Measurements from ENCODE around the gene TRAPPC2.

The TRAPPC2 gene

DNA sequence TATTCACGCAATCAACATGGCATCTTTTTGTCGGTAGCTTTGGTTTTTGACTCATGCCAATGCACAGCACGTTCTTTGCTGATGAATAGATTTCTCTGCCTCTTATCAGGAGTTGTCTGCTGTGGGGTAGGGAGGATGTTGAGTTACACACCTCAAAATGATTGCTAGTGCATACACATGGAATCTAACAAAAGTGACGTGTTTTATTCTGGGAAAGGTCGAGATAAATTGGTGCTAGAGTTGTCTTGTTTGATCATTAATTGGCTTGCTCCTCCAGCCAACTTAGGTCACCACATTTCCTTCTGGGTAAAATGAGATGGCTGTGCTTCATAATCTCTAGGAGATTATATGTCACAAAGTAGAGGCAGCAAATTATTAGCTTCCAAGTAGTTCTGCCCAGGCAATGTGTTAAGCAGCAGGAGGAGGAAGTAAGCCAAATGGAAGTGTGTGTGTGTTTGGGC lies 41.6 kb downstream of the TRAPPC2 start:
- peaks cover 4 to 21% of the 10 kb centered on the region in 2 donors for H3K27me3 ChIP-seq (ENCODE audit: control insufficient read depth in 2 of 2, insufficient read depth in 2 of 2, low read length in 2 of 2)
- H3K36me3 ChIP-seq (ENCODE audit: control insufficient read depth in 2 of 2, insufficient read depth in 2 of 2, low read length in 2 of 2) = no peaks in the 10 kb centered on the region
- H3K9ac ChIP-seq (ENCODE audit: low read depth in 1 of 2, low read length in 2 of 2) = no peak overlapping the region
- H3K4me3 ChIP-seq (ENCODE audit: low read length in 2 of 2) = no peak overlapping the region
- no peaks in the 10 kb centered on the region for H3K9me3 ChIP-seq (ENCODE audit: control insufficient read depth in 2 of 2, low read length in 2 of 2)
- H3K4me1 ChIP-seq (ENCODE audit: control insufficient read depth in 2 of 2, insufficient read depth in 2 of 2, low read length in 2 of 2) = peaks cover 10 to 21% of the 10 kb centered on the region in 2 donors
- H3K27ac ChIP-seq (ENCODE audit: low read depth in 2 of 2, low read length in 2 of 2) = no peak overlapping the region

DNA sequence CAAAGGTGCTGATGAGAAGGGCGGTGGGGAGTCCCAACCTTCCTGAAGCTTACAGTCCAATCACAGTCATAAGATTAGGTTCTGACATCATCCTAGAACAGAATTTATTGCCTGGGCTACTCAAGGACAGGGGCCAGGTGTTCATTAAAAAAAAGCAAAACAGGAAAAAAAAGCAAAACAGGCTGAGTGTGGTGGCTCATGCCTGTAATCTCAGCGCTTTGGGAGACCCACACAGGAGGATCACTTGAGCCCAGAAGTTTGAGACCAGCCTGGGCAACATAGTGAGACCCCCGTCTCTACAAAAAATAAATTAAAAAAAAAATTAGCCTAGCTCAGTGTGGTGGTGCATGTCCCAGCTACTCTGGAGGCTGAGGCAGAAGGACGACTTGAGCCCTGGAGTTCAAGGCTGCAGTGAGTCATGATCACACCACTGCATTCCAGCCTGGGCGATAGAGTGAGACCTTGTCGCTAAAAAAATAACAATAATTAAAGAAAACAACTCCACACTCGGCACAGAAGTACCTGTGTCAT lies 42.5 kb downstream of the TRAPPC2 start:
- Histone ChIP-seq H3K9me3 (ENCODE audit: control insufficient read depth in 2 of 2, low read length in 2 of 2) (no peaks in the 10 kb centered on the region), H3K4me3 (ENCODE audit: low read length in 2 of 2) (no peak overlapping the region), H3K27ac (ENCODE audit: low read depth in 2 of 2, low read length in 2 of 2) (no peak overlapping the region), H3K27me3 (ENCODE audit: control insufficient read depth in 2 of 2, insufficient read depth in 2 of 2, low read length in 2 of 2) (peaks cover 4 to 21% of the 10 kb centered on the region in 2 donors), H3K36me3 (ENCODE audit: control insufficient read depth in 2 of 2, insufficient read depth in 2 of 2, low read length in 2 of 2) (no peaks in the 10 kb centered on the region), H3K4me1 (ENCODE audit: control insufficient read depth in 2 of 2, insufficient read depth in 2 of 2, low read length in 2 of 2) (peaks cover 10 to 19% of the 10 kb centered on the region in 2 donors), H3K9ac (ENCODE audit: low read depth in 1 of 2, low read length in 2 of 2) (no peak overlapping the region)

DNA sequence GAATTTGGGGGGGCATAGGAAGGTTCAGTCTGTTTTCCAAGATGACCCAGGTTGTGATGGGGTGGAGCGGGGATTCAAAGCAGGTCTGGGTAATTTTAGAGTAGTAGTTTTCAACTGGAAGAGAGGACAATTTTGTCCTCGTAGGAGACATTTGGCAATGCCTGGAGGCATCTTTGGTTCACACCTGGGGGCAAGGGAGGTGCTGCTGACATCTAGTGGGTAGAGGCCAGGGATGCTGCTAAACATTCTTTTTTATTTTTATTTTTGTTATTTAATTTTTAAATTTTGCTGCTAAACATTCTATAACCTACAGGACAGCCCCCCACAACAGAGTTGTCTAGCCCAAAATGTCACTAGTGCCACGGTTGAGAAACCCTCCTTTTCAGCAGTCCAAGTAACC lies 43.6 kb downstream of the TRAPPC2 start:
- Histone ChIP-seq H3K4me1 (ENCODE audit: control insufficient read depth in 2 of 2, insufficient read depth in 2 of 2, low read length in 2 of 2) (peaks cover 9 to 19% of the 10 kb centered on the region in 2 donors), H3K27ac (ENCODE audit: low read depth in 2 of 2, low read length in 2 of 2) (no peak overlapping the region), H3K9ac (ENCODE audit: low read depth in 1 of 2, low read length in 2 of 2) (no peak overlapping the region), H3K36me3 (ENCODE audit: control insufficient read depth in 2 of 2, insufficient read depth in 2 of 2, low read length in 2 of 2) (no peaks in the 10 kb centered on the region), H3K9me3 (ENCODE audit: control insufficient read depth in 2 of 2, low read length in 2 of 2) (no peaks in the 10 kb centered on the region), H3K27me3 (ENCODE audit: control insufficient read depth in 2 of 2, insufficient read depth in 2 of 2, low read length in 2 of 2) (peaks cover 4 to 21% of the 10 kb centered on the region in 2 donors), H3K4me3 (ENCODE audit: low read length in 2 of 2) (peak overlapping the region in 1 of 2 donors; percentile 77)

DNA sequence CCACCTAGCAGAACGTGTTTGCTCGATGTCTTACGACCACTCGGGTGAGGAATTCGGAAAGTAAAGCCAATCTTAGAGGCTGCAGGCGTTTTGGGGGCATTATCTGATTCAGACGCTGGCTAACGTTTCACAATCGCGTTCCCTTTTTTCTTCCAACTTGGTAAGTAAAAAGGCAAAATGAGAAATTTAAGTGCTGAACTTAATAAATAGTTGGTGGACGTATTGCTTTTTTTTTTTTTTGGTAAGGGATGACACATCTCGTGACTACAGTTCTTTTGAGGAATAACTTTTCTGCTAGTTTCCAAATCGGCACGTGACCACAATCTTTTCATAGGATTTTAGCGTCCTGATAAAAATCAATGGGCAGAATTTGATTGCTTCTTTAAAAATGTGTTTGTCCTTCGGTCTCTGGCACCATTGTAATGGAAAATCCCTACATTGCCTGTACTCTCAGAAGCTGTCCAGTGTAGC lies 44.6 kb downstream of the TRAPPC2 start:
- H3K4me3 ChIP-seq (ENCODE audit: low read length in 2 of 2) = peak overlapping the region; percentile 66 to 77
- H3K9me3 ChIP-seq (ENCODE audit: control insufficient read depth in 2 of 2, low read length in 2 of 2) = no peaks in the 10 kb centered on the region
- peak overlapping the region; percentile 84 to 88 for H3K9ac ChIP-seq (ENCODE audit: low read depth in 1 of 2, low read length in 2 of 2)
- H3K36me3 ChIP-seq (ENCODE audit: control insufficient read depth in 2 of 2, insufficient read depth in 2 of 2, low read length in 2 of 2) = no peaks in the 10 kb centered on the region
- peaks cover 4 to 13% of the 10 kb centered on the region in 2 donors for H3K27me3 ChIP-seq (ENCODE audit: control insufficient read depth in 2 of 2, insufficient read depth in 2 of 2, low read length in 2 of 2)
- H3K27ac ChIP-seq (ENCODE audit: low read depth in 2 of 2, low read length in 2 of 2) = peak overlapping the region; percentile 87 to 93
- H3K4me1 ChIP-seq (ENCODE audit: control insufficient read depth in 2 of 2, insufficient read depth in 2 of 2, low read length in 2 of 2) = peaks cover 6 to 19% of the 10 kb centered on the region in 2 donors

DNA sequence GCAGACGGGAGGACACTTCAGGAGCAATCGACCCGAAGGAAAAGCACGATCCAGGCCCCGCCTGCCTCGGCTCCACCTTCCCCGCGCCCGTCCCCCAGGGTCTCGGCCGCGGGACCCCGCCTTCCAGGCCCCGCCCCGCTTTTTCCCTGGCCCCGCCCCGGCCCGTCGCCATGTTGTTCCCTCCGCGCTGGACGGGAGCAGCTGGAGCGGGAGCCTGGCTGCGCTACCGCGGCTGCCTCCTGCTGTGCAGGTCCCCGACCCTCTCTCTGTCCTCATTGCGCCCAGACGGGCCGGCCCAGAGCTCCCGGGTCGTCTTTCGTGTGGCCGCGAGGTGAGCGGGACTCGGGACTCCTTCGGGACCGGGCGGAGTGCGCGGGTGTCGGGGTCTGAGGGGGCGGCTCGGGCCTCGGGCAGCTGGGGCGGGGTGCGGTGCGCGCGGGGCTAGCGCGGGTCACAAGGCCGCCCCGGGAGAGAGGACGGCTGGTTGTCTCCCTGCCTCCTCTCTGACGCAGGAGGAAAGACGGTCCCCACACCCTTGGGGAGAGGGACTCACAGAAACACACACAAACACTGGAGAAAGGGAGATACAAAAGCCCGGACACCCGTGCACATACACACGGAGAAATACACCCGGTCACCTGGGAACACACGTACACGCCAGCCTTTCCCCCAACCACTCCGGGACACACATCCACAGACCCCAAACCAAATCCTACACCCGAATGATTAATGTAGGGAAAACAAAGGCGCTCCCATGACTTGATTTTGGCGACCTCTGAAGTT lies 45.3 kb downstream of the TRAPPC2 start, which contains the start of gene RAB9A:
RAB9A (plus strand) TSS at position 171 of the 783 bp plus-strand sequence. CDS start 19,619 bp downstream, outside the sequence.
- Histone ChIP-seq H3K9ac (ENCODE audit: low read depth in 1 of 2, low read length in 2 of 2) (peak within 1 kb of the TSS; percentile 84 to 88), H3K4me3 (ENCODE audit: low read length in 2 of 2) (peak within 1 kb of the TSS; percentile 66 to 77), H3K36me3 (ENCODE audit: control insufficient read depth in 2 of 2, insufficient read depth in 2 of 2, low read length in 2 of 2) (no peaks in the 10 kb centered on the region), H3K27ac (ENCODE audit: low read depth in 2 of 2, low read length in 2 of 2) (peak within 1 kb of the TSS; percentile 87 to 93), H3K27me3 (ENCODE audit: control insufficient read depth in 2 of 2, insufficient read depth in 2 of 2, low read length in 2 of 2) (peaks cover 4 to 8% of the 10 kb centered on the region in 2 donors), H3K9me3 (ENCODE audit: control insufficient read depth in 2 of 2, low read length in 2 of 2) (no peaks in the 10 kb centered on the region), H3K4me1 (ENCODE audit: control insufficient read depth in 2 of 2, insufficient read depth in 2 of 2, low read length in 2 of 2) (peaks cover 0 to 15% of the 10 kb centered on the region in 2 donors)

DNA sequence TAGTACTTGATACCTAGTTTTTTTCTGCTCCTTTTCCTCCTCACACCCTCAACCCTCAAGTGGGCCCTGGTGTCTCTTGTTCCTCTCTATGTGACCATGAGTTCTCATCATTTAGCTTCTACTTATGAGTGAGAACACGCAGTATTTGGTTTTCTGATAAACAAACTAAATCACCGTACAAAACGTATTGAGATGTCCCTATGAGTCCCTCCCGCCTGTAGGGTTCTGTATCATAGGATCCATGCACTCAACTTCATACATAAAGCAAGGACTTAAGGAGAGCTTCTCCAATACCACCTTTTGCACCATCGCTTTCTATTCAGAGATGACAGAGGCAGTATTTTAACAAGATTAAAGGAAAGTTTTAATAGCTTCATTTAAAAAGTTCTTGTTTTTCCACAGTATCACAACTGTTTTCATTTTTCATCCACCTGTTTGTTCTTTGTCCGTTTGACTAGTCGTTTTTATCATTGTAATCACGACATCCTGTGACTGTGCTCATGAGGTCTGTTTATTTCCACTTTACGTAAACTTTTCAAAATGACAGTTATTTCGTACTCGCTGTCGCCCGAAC lies 45.9 kb downstream of the TRAPPC2 start:
- peak overlapping the region; percentile 87 to 93 for H3K27ac ChIP-seq (ENCODE audit: low read depth in 2 of 2, low read length in 2 of 2)
- peaks cover 0 to 14% of the 10 kb centered on the region in 2 donors for H3K4me1 ChIP-seq (ENCODE audit: control insufficient read depth in 2 of 2, insufficient read depth in 2 of 2, low read length in 2 of 2)
- peak overlapping the region; percentile 66 to 77 for H3K4me3 ChIP-seq (ENCODE audit: low read length in 2 of 2)
- no peaks in the 10 kb centered on the region for H3K9me3 ChIP-seq (ENCODE audit: control insufficient read depth in 2 of 2, low read length in 2 of 2)
- H3K27me3 ChIP-seq (ENCODE audit: control insufficient read depth in 2 of 2, insufficient read depth in 2 of 2, low read length in 2 of 2) = peaks cover 4 to 7% of the 10 kb centered on the region in 2 donors
- H3K9ac ChIP-seq (ENCODE audit: low read depth in 1 of 2, low read length in 2 of 2) = peak overlapping the region; percentile 29 to 88
- H3K36me3 ChIP-seq (ENCODE audit: control insufficient read depth in 2 of 2, insufficient read depth in 2 of 2, low read length in 2 of 2) = no peaks in the 10 kb centered on the region

DNA sequence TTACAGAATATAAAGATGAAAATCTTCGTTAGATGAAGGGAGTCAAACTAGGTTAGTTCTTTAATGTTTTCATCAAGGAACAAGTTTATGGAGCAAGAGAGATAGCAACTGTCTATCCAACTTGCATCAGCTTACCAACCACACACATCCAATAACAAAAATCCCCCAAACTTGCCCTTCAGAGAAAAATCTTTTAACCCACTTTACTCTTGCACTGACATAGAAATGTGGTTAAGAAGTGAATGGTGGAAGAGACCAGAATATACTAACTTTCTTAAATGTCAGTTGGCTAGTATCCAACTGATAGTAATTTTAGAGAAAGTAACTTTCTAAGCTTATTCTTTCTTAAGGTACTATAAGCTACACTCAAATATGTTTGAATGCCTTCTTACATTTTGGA lies 47.2 kb downstream of the TRAPPC2 start:
- no peak overlapping the region for H3K9ac ChIP-seq (ENCODE audit: low read depth in 1 of 2, low read length in 2 of 2)
- H3K4me3 ChIP-seq (ENCODE audit: low read length in 2 of 2) = no peak overlapping the region
- H3K36me3 ChIP-seq (ENCODE audit: control insufficient read depth in 2 of 2, insufficient read depth in 2 of 2, low read length in 2 of 2) = no peaks in the 10 kb centered on the region

DNA sequence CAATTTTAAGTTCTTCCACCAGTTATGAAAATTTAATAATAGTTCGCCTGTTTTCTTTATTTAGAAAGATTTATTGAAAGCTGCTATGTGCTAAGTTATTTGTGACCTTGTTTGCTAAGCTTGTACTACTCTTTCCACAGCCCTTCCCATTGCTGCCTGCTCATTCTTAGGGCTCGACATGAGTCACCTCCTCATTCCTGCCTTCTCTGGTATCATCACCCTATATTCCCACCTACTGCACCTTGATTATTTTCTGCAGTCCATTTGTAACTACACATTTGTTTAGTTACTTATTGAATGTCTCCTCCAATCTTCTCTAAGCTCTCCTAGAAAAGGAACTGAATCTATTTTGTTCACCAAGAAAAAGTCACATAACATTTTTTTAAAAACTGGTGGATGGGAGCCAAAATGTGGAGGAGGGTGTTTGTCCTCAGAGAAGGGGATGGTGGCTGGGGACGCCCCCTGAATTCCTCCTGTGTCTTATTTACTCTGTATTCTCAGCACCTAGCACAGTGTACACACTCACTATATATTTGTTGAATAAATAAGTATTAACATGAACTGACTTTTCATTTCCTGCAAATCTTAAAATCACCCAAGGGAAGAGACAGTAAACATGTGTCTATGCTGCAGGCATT lies 49.2 kb downstream of the TRAPPC2 start:
- H3K4me1 ChIP-seq (ENCODE audit: control insufficient read depth in 2 of 2, insufficient read depth in 2 of 2, low read length in 2 of 2) = peaks cover 0 to 4% of the 10 kb centered on the region in 2 donors

More for the DNA sequence above, 47.2 kb downstream of the TRAPPC2 start:
- H3K27me3 ChIP-seq (ENCODE audit: control insufficient read depth in 2 of 2, insufficient read depth in 2 of 2, low read length in 2 of 2) = peaks cover 4 to 7% of the 10 kb centered on the region in 2 donors
- no peaks in the 10 kb centered on the region for H3K9me3 ChIP-seq (ENCODE audit: control insufficient read depth in 2 of 2, low read length in 2 of 2)
- H3K4me1 ChIP-seq (ENCODE audit: control insufficient read depth in 2 of 2, insufficient read depth in 2 of 2, low read length in 2 of 2) = peaks cover 0 to 6% of the 10 kb centered on the region in 2 donors
- H3K27ac ChIP-seq (ENCODE audit: low read depth in 2 of 2, low read length in 2 of 2) = no peak overlapping the region

DNA sequence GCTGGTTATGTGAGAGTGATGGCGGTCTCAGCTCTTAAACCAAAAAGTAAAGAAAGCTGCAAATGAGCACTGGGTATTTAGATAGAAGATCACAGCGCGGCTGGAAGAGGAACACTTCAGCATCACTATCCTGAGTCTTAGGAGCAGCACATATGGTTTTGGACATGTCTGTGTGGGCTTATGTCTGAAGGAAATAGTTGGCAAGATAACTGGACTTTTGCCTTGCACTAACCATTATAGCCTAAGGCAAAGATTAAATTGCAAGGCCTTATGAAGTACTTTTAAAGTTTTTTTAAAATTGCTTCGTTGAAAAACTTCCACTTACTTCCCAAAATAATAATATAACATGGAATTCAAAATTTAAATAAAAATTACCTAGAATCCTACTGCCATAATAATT lies 50.1 kb downstream of the TRAPPC2 start:
- Histone ChIP-seq H3K36me3 (ENCODE audit: control insufficient read depth in 2 of 2, insufficient read depth in 2 of 2, low read length in 2 of 2) (no peaks in the 10 kb centered on the region), H3K4me1 (ENCODE audit: control insufficient read depth in 2 of 2, insufficient read depth in 2 of 2, low read length in 2 of 2) (peaks cover 0 to 4% of the 10 kb centered on the region in 2 donors), H3K4me3 (ENCODE audit: low read length in 2 of 2) (no peak overlapping the region), H3K27me3 (ENCODE audit: control insufficient read depth in 2 of 2, insufficient read depth in 2 of 2, low read length in 2 of 2) (peaks cover 0 to 2% of the 10 kb centered on the region in 2 donors), H3K9ac (ENCODE audit: low read depth in 1 of 2, low read length in 2 of 2) (no peak overlapping the region), H3K27ac (ENCODE audit: low read depth in 2 of 2, low read length in 2 of 2) (no peak overlapping the region), H3K9me3 (ENCODE audit: control insufficient read depth in 2 of 2, low read length in 2 of 2) (no peaks in the 10 kb centered on the region)

More for the DNA sequence above, 49.2 kb downstream of the TRAPPC2 start:
- no peak overlapping the region for H3K9ac ChIP-seq (ENCODE audit: low read depth in 1 of 2, low read length in 2 of 2)
- H3K27me3 ChIP-seq (ENCODE audit: control insufficient read depth in 2 of 2, insufficient read depth in 2 of 2, low read length in 2 of 2) = peaks cover 2% of the 10 kb centered on the region in 2 donors
- no peak overlapping the region for H3K27ac ChIP-seq (ENCODE audit: low read depth in 2 of 2, low read length in 2 of 2)
- H3K4me3 ChIP-seq (ENCODE audit: low read length in 2 of 2) = no peak overlapping the region
- no peaks in the 10 kb centered on the region for H3K9me3 ChIP-seq (ENCODE audit: control insufficient read depth in 2 of 2, low read length in 2 of 2)
- H3K36me3 ChIP-seq (ENCODE audit: control insufficient read depth in 2 of 2, insufficient read depth in 2 of 2, low read length in 2 of 2) = no peaks in the 10 kb centered on the region
